H1 (cell line): Measurements from ENCODE around the gene ENKD1.

Experiments used
- CHD2 ChIP-seq: IDR thresholded peaks from 2 replicates; pipeline ENCODE4 v1.6.1; 2012; ENCODE audit warnings: low read length, improper control_type of control experiment
- HDAC2 ChIP-seq, 2 experiments: fragments of 300-600 bp in 1 of 2; sonication (generic) in 1 of 2; IDR thresholded peaks; 2 replicates each; pipeline ENCODE4 v1.6.1; 2011 to 2012; ENCODE audit warnings: low read depth in 2 of 2, low read length in 2 of 2, mild to moderate bottlenecking in 2 of 2, moderate library complexity in 2 of 2, borderline replicate concordance in 1 of 2, inconsistent platforms in 1 of 2
- POLR2A ChIP-seq, 2 experiments: IDR thresholded peaks; 1 replicate in 1 of 2; 2 replicates in 1 of 2; pipeline ENCODE4 v1.6.1; 2011; ENCODE audit warnings: low read depth in 2 of 2, low read length in 2 of 2, mild to moderate bottlenecking in 2 of 2; ENCODE audit errors: control extremely low read depth in 1 of 2
- POLR2AphosphoS5 ChIP-seq: IDR thresholded peaks from 2 replicates; pipeline ENCODE4 v1.6.1; 2011; ENCODE audit warnings: low read depth, low read length
- POU5F1 ChIP-seq: IDR thresholded peaks from 2 replicates; pipeline ENCODE4 v1.6.1; 2011; ENCODE audit warnings: low read depth, mild to moderate bottlenecking, low read length, moderate library complexity
- SIN3A ChIP-seq, 2 experiments: IDR thresholded peaks in 1 of 2; conservative IDR thresholded peaks in 1 of 2; 2 replicates each; pipeline ENCODE4 v1.6.1; 2011 to 2012; ENCODE audit warnings: low read length in 2 of 2, improper control_type of control experiment in 1 of 2, low read depth in 1 of 2, mild to moderate bottlenecking in 1 of 2
- SIRT6 ChIP-seq: IDR thresholded peaks from one replicate; pipeline ENCODE4 v1.7.1; 2012; ENCODE audit warnings: low read length, inconsistent platforms
- SP1 ChIP-seq: IDR thresholded peaks from 2 replicates; pipeline ENCODE4 v1.6.1; 2011; ENCODE audit warnings: low read depth, low read length
- SP2 ChIP-seq: IDR thresholded peaks from 2 replicates; pipeline ENCODE4 v1.6.1; 2012; ENCODE audit warnings: mild to moderate bottlenecking, low read length, inconsistent platforms
- ZNF274 ChIP-seq: IDR thresholded peaks from 2 replicates; pipeline ENCODE4 v1.7.0; 2012; ENCODE audit warnings: low read length, borderline replicate concordance; ENCODE audit errors: extremely low read depth
- TF ChIP-seq, protein P1 (sequence below), 3 experiments: IDR thresholded peaks; 1 replicate in 2 of 3; 2 replicates in 1 of 3; pipeline versions ENCODE4 v1.5.1 to v1.6.1; 2011; ENCODE audit warnings: low read length in 3 of 3, mild to moderate bottlenecking in 3 of 3, inconsistent platforms in 2 of 3, low read depth in 1 of 3, moderate library complexity in 1 of 3; ENCODE audit not compliant: insufficient read depth in 1 of 3; ENCODE audit errors: control extremely low read depth in 1 of 3

DNA sequence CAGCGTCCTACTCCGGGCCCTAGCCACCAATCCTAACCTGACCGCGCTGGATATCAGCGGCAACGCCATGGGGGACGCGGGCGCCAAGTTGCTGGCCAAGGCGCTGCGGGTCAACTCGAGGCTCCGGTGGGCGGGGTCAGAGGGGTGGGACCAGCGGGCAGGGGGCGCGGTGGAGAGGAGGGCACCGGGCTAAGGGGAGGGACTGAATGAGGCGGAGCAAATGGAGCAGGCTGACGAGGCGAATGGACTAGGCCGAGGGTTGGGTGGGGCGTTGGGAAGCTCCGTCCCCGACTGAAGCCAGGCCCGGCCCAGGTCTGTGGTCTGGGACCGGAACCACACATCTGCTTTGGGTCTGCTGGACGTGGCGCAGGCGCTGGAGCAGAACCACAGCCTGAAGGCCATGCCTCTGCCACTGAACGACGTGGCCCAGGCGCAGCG lies 17.0 kb downstream of the ENKD1 start:
- TF ChIP-seq, protein P1, sequence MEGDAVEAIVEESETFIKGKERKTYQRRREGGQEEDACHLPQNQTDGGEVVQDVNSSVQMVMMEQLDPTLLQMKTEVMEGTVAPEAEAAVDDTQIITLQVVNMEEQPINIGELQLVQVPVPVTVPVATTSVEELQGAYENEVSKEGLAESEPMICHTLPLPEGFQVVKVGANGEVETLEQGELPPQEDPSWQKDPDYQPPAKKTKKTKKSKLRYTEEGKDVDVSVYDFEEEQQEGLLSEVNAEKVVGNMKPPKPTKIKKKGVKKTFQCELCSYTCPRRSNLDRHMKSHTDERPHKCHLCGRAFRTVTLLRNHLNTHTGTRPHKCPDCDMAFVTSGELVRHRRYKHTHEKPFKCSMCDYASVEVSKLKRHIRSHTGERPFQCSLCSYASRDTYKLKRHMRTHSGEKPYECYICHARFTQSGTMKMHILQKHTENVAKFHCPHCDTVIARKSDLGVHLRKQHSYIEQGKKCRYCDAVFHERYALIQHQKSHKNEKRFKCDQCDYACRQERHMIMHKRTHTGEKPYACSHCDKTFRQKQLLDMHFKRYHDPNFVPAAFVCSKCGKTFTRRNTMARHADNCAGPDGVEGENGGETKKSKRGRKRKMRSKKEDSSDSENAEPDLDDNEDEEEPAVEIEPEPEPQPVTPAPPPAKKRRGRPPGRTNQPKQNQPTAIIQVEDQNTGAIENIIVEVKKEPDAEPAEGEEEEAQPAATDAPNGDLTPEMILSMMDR (IDR thresholded peaks at IDR 0.05; ENCODE audit: control extremely low read depth in 1 of 3, insufficient read depth in 1 of 3, low read depth in 1 of 3, low read length in 3 of 3), result no peak
- no peak for TF ChIP-seq POLR2A (IDR thresholded peaks at IDR 0.05; ENCODE audit: control extremely low read depth in 1 of 2, low read depth in 2 of 2, low read length in 2 of 2)
- no peak for TF ChIP-seq SIRT6
- TF ChIP-seq POLR2AphosphoS5, result no peak
- TF ChIP-seq SIN3A (conservative IDR thresholded peaks at IDR 0.05 in 1 of 2, IDR thresholded peaks at IDR 0.05 in 1 of 2; ENCODE audit: low read depth in 1 of 2, low read length in 2 of 2), result no peak
- no peak for TF ChIP-seq CHD2
- no peak for TF ChIP-seq POU5F1
- no peak for TF ChIP-seq ZNF274
- TF ChIP-seq HDAC2 (IDR thresholded peaks at IDR 0.05; ENCODE audit: borderline replicate concordance in 1 of 2, low read depth in 2 of 2, low read length in 2 of 2), result no peak
- no peak for TF ChIP-seq SP2
- peak; percentile 12; the same call in 1 of the 2 replicates for TF ChIP-seq SP1
